UCSD-AML1 (cell line): ENCODE results near the gene TCEANC2.
"Not testable (repeated sequence)": the region's sequence is repeated elsewhere in the genome, so short reads cannot be mapped to it uniquely, and the experiment has no call there.

Source experiments
- DNase-seq: peaks from one replicate; lab custom pipeline; 2025; ENCODE audit not compliant: unreplicated experiment; lab: John Stamatoyannopoulos, UW

The TCEANC2 gene

DNA sequence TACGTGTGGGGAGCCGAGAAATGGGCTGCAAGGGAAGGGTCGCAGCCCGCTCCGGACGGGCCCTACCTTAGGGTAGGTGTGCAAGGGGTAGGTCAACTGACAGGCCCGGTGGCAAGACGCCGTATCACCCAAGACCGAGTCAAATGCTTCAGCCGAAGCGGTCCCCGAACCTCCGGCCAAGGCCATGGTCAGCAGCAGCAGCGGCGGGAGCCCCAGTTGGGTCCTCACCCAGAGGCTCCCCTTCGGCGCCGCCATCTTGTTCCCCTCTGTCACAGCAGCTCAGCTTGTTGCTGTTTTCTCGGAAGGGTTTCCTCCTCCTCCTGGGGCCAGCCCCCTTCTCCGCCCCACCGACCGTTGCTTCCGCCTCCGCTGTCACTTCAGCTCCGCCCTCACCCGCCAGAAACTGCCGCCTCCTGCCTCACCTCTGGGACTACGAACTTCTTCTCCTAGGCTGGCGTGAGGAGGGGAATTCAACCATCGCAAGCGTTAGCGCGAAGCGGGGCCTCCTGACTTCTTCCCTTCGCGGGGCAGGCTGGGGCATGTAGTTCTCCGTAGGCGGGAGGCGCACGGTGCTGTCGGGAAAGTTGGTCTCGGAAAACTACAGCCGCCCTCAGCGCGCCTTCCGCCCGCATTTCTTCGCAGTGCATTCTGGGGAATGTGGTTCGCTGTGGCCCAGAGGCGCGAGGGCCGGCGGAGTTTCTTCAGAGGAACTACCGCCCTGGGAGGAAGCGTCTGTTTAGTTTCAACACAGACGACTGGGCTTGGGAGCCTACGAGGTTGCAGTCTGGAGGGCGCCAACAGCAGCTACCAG is at the start of gene TCEANC2, which contains the start of gene TMEM59:
TSS of gene TCEANC2 (plus strand) at position 675 of the 811 bp plus-strand sequence. CDS start 815 bp downstream, outside the sequence.
TSS of gene TMEM59 (minus strand) at position 271 of the 811 bp plus-strand sequence. CDS start at position 255, 16 bp downstream.
- DNase-seq, result peak; percentile 99

DNA sequence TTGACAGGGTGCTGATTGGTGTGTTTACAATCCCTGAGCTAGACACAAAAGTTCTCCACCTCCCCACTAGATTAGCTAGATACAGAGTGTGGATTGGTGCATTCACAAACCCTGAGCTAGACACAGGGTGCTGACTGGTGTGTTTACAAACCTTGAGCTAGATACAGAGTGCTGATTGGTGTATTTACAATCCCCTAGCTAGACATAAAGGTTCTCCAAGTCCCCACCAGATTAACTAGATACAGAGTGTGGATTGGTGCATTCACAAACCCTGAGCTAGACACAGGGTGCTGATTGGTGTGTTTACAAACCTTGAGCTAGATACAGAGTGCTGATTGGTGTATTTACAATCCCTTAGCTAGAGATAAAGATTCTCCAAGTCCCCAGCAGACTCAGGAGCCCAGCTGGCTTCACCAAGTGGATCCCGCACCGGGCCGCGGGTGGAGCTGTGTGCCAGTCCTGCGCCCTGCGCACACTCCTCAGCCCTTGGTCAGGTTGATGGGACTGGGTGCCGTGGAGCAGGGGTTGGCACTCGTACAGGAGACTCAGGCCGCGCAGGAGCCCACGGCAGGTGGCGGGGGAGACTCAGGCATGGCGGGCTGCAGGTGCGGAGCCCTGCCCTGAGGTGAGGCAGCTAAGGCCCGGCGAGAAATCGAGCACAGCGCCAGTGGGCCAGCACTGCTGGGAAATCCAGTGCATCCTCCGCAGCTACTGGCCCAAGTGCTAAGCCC is 49.5 kb upstream of the TCEANC2 start:
- not testable (repeated sequence) for DNase-seq

DNA sequence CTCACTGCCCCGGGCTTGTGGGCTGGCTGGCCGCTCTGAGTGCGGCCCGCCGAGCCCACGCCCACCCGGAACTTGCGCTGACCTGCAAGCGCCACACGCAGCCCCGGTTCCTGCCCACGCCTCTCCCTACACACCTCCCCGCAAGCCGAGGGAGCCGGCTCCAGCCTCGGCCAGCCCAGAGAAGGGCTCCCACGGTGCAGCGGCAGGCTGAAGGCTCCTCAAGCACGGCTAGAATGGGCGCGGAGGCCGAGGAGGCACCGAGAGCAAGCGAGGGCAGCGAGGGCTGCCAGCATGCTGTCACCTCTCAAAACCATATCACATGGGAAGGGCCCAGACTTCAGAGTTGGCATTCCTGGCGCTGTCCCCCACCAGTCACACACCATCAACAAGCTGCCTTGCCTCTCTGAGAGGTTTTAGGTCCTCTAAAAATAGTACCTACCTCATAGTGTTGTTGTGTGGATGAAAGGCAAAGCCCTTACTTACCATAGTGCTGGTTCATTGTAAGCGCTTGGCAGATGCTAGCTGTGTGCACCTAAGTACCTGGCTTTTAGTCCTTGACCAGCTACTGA is 48.8 kb upstream of the TCEANC2 start:
- DNase-seq, result no peak

DNA sequence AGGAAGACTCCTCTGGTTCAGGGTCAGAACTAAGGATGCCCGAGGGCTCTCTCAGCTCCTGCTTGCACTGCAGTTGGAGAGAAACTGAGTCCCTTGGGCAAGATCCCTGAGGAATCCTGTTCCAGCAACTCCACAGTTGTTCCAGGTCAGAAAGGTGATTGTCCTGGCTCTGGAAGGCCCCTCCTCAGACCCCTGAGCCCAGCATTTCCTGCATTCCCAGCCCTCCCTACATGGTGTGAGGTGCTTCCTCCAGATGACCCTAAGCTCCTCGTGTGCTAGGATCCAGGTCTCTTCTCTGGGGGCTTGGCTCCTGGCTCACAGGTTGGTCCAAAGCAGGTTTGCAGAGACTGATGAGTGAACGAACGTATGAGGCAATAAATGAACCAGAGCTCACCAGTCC is 46.9 kb upstream of the TCEANC2 start:
- no peak for DNase-seq

DNA sequence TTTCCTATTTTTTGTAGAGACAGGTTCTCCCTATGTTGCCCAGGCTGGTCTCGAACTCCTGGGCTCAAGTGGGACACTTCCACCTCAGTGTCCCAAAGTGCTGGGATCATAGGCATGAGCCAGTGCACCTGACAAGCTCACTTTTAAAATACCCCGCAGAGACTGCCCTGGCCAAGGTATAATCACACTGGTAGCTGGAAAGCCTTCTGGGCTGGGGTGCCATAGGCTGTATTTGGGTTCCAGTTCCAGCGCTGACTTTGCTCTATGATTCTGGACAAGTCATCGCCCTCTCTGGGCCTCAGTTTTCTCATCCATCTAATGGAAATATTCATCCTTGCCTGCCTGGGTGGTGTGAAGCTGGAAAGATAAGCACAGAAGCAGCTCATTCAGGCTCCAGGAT is 45.8 kb upstream of the TCEANC2 start:
- DNase-seq, result no peak

DNA sequence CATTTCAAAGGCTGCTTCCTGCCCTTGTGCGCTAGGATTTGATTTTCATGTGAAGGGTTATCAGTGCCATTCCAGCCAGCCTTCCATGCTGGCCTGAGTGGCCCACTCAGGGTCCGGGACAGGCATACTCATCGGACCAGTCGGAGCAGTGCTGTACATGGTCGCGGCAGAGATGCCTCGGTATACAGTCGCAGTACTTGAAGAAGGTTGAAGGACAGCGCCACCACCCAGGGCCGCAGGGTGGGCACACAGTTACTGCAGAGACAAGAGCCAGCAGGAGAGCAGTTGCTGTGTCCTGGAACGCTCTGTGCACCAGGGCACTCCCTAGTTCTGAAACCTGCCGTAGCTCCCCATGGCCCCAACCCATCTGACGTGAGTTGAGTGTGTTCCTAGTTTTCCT is 44.5 kb upstream of the TCEANC2 start:
- DNase-seq, result no peak

DNA sequence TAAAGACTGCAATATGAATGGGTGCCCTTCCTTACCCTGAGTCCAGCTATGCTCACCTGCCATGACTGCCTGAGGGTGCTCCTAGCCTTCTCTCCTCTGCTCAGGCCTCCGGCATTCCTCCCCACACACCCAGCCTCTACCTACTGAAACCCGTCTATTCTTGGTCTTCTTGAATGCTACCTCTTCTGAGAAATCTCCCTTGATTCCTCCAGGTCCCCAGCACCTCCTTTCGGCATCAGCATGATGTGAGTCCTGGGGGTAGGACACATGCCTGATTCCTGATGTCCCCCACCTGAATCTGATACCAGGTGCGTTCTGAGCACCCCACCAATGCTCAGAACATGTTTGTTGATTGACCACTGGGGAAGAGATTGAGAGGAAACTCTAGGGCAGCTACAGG is 44.0 kb upstream of the TCEANC2 start:
- DNase-seq, result no peak

DNA sequence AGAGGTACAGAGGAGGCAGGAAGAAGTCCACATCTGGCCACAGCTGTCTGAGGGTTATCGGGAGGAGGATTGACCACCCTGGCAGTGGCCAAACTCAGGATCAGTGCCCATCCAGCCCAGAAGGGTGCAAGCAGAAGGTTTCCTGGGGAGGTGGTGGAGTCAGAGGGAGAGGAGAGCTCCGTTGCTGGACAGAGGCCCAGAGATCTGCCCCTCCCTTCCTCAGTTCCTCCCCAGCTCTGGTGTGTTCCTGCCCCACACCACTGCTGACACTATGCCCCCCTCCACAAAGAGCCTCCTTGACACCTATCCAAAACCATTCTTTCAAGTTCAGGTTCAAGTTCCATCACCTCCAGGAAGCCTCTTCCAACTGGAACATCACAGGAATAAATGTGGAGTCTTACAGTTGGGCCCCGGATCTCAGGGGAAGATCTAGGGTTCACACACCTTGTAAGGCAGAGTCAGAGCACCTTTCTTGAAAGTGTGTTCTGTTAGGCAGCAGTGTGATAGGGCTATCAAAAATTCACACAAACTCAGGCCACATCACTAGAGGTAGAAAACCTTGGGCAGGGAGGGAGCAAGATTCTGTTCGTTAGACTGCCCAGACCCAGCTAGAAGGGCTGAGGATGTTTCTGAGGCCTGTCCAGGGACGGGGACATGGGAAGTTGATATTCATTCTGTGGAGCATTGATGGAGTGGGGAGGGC is 42.8 kb upstream of the TCEANC2 start:
- no peak for DNase-seq

DNA sequence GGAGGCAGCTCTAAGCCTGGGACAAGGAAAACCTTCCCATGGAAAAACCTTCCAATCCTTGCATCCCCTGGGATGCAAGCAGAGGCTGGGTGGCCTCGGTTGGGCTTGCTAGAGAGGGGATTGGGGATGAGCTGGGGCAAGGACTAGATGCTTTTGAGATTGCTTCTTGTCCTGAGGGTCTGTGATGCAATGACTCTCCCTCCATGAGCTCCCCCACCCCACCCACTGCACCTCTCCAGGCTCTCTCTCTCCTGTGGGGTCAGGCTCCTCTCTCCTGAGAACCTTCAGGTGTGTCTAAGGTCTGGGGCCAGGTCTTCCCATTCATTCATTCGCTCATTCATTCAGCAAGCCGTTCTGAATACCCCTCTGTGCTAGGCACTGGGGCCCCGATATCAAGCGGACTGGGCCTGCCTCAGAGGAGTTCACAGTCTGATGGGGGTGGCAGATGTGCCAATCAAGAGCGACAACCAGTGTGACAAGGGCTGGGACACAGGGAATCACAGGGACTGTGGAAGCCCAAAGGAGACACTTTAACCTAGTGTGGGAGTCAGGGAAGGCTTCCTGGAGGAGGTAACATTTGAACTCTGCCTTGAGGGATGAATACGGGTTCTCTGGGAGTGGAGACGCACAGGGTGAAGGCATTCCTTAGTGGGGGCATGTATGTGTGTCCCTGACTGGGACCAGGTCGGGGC is 41.9 kb upstream of the TCEANC2 start:
- no peak for DNase-seq

DNA sequence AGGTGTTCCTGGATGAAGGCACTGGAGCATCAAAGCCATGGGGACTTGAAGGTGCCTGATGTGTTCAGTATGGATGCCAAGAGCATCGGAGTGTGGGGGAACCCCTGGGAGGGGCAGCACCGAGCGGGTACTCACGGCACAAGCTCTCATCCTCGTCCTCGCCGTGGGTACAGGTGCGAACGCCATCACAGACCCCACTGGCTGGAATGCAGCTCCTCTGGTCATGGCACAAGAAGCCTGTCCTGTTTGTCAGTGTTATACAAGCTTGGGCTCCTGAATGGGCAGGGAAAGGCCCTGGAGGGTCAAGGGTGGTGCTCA is 41.4 kb upstream of the TCEANC2 start:
- no peak for DNase-seq

DNA sequence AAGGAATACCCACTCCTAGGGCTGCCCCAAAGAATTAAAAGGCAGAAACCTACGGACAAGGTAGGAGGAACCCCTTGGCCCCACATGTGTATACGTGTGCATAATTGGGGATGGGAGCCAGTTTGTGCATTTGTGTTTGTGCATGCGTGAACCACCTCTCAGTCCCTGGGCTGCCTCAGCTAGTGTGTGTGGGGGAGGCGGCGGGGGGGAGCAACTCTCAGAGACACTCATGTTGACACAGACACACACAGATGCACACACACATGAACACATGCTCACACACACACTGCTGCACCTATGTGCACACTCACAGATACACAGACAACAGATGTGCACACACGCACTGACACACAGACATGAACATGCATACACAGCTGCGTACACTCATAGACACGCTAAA is 40.5 kb upstream of the TCEANC2 start:
- no peak for DNase-seq

DNA sequence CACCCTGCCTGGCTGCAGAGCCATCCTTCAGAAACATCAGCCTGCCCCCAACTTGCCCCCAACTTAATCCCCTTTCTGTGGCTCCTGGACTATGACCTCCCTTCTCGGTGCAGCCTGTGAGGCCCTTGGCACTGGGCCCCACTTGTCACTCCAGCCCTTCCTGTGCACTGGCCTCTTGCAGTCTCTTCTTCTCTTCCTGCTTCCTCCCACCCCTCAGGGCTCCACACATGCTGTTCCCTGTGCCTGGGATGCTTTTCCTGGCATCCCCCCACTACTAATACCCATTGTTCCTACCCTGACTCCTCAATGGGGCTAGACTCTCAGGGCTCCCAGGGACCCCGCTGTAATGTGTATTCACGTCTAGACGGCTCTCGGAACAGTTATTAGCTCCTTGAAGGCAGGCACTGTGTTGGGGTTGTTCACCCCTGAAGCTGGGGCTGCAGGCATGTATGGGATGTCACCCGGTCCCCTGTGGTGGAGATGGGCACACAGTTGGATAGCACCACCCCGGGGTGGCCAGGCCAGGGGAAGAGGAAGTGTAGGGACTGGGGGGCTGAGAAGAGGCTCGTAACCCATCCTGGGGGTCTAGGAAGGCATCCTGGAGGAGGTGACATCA is 39.9 kb upstream of the TCEANC2 start:
- no peak for DNase-seq

DNA sequence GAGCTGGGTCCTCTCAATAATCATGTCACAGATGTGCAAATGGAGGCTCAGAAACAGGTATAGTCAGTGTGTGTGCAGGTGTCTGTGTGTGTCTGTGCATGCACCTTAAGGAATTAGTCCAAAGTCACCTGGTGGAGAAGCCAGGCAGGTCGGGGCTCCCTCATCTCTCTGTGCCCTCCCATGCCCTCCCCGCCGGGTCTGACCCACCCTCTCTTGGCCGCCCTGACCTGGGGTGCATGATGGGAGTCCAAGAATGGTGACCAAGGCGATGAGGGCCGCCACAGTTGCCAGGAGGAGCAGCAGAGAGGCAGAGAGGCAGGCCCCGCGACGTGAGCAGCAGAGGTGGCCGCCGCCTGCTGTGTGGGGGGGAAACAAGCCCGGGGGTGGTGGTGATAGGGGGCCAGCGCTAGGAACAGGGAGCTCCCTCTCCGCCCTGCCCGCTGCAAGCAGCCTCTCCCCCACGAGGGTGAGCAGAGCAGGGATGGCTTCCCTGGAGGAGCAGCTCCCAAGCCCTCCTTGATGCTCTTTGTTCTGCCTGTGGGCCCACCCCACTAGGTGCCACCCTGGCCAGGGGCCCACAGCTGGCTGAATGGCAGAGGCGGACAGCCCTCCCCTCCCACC is 39.3 kb upstream of the TCEANC2 start:
- no peak for DNase-seq

DNA sequence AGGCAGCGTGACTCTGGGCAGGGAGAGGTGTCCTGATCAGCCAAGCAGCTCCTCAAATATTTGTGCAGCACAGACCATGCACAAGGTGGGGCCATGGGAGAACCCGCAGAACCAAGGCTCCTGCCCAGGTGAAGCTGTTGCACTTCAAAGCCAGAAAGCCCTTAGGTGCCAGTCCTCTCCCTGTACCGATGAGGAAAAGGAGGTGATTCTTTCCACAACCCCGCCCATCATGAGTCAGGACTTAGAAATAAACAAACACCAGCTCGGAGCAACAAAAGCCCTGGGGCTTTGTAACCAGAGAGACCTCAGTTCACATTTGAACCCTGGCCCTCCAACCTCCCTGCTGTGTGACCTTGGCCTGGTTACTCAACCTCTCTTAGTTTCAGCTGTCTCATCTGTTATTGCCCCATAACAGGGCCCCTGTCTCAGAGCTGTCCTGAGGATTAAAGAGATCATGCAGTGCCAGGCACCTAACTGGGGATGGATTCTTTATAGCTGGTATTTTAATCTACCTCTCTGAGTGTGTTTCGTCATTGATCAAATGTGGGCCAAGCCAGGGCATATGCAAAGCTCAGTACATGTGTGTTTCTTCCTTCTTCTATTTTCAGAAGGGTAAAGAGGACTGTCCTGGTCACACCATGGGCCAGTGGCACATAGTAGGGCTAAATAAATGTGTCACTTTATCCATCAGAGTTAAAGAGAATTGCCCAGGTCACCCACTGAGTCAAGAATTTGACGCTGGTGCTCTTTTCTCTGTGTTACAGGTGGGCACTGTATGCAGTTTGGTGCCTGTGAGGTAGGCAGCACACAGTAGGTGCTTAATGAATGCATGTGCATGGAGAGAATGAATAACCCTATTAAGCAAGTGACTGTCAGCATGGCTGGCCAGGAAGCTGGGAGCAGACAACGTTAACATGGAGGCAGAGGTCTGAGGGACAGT is 36.8 kb upstream of the TCEANC2 start:
- no peak for DNase-seq

DNA sequence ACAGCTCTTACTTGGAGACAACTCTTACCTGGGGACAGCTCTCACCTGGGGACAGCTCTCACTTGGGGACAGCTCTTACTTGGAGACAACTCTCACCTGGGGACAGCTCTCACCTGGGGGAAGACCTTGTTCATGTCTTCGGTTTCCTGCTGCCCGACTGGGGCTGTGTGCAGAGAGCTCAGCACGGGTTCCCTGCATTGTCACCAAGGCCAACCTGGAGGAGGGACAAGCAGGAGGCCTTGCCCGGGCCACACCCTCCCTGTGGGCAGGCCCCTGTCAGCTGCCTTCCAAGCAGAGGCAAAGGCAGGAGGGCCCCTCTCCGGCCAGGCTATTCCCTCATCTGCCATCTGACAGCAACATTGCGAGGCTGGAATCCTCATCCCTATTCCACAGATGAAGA is 35.4 kb upstream of the TCEANC2 start, which contains the start of gene LDLRAD1:
TSS of gene LDLRAD1 (minus strand) at position 208 of the 400 bp plus-strand sequence. CDS start at position 134, 74 bp downstream.
- no peak for DNase-seq

DNA sequence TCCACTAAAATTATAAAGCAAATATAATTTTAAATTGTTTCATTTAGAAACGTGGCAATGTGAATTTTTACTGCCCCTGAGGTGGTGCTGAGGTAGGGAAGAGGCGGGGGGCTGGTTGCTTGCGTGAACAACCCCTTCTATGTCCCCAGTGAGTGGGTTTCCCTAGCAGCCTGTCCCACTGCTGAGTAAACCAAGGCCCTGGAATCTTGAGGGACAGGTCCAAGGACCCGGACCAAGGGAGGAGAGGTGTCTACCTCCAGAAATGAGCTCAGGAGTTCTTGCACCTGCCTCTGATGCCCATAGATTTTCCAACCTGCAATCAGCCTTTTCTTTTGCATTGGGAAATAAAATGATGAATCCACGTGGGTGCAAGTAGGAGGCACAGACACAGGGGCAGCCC is 34.8 kb upstream of the TCEANC2 start:
- no peak for DNase-seq

DNA sequence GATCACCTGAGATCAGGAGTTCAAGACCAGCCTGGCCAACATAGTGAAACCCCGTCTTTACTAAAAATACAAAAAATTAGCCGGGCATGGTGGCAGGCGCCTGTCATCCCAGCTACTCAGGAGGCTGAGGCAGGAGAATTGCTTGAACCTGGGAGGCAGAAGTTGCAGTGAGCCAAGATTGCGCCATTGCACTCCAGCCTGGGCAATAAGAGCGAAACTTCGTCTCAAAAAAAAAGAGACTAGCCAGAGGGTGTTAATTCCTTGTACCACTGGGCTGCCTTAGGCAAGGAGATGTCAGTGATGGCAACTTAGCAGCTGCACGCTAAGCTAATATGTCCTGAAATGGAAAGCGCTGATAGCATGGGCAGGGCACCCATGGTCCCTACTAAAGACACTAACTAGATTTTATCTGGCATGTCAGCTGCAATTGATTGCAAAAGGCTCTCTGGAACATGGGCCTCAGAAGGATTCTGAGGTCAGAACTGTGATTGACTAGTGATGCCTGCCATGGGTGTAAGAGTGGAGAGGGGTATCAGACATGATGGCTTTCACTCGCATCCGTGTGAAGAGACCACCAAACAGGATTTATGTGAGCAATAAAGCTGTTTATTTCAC is 33.7 kb upstream of the TCEANC2 start:
- DNase-seq, result not testable (repeated sequence)

DNA sequence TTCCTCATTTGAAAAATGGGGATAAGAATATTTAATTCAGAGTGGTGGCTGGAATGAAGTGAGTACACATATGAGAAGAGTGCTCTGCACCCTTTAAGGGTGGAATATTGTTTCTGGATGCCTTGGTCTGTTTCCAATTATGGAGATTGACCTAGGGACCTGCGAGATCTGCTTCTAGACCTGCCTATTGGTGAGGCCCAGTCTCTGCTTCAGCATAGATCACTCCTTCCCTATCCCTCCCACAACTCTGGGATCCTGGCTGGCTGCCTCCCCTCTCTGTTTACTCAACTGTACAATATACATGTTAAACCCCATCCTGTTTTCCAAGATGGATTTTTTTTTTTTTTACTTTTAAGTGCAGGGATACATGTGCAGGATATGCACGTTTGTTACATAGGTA is 29.1 kb upstream of the TCEANC2 start:
- DNase-seq, result no peak
